A673 (cell line): ENCODE data around the gene ERI2.
"Not testable (repeated sequence)": the region's sequence is repeated elsewhere in the genome, so short reads cannot be mapped to it uniquely, and the experiment has no call there.

Experiments used
- EZH2 ChIP-seq: fragments of 200-600 bp; sonication (generic); IDR thresholded peaks from 2 replicates; pipeline ENCODE4 v1.6.1; 2017; ENCODE audit warnings: borderline replicate concordance, low read depth, mild to moderate bottlenecking, mixed read lengths, antibody characterized with exemption, low read length; ENCODE audit not compliant: poor library complexity, severe bottlenecking
- TF ChIP-seq, protein P1 (sequence below): fragments of 300-800, 200-600 bp; sonication (generic); conservative IDR thresholded peaks from 2 replicates; pipeline ENCODE4 v1.5.1; 2017; ENCODE audit warnings: low read depth, mild to moderate bottlenecking, antibody characterized with exemption, low read length, moderate library complexity, mixed read lengths

DNA sequence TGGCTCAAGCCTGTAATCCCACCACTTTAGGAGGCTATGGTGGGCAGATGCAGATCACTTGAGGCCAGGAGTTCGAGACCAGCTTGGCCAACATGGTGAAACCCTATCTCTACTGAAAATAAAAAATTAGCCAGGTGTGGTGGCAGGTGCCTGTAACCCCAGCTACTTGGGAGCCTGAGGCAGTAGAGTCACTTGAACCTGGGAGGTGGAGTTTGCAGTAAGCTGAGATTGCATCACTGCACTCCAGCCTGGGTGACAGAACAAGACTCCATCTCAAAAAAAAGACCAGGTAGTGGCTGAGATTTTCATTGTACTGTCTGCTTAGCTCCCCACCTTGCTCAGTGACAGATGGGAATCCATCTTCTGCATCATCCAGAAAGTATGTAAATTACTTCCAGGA, 41.8 kb downstream of the ERI2 start:
- TF ChIP-seq, protein P1, sequence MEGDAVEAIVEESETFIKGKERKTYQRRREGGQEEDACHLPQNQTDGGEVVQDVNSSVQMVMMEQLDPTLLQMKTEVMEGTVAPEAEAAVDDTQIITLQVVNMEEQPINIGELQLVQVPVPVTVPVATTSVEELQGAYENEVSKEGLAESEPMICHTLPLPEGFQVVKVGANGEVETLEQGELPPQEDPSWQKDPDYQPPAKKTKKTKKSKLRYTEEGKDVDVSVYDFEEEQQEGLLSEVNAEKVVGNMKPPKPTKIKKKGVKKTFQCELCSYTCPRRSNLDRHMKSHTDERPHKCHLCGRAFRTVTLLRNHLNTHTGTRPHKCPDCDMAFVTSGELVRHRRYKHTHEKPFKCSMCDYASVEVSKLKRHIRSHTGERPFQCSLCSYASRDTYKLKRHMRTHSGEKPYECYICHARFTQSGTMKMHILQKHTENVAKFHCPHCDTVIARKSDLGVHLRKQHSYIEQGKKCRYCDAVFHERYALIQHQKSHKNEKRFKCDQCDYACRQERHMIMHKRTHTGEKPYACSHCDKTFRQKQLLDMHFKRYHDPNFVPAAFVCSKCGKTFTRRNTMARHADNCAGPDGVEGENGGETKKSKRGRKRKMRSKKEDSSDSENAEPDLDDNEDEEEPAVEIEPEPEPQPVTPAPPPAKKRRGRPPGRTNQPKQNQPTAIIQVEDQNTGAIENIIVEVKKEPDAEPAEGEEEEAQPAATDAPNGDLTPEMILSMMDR: not testable (repeated sequence)
- TF ChIP-seq EZH2: not testable (repeated sequence)
